BLaER1 (cell line): ENCODE measurements around the gene PALD1.

Experiments used
- H3K27ac ChIP-seq: shearing (Covaris generic); formaldehyde crosslinking; 2 replicates; pipeline ENCODE4 v1.8.1; 2022
- H3K27me3 ChIP-seq: shearing (Covaris generic); formaldehyde crosslinking; 2 replicates; pipeline ENCODE4 v1.8.1; 2022
- H3K36me3 ChIP-seq: shearing (Covaris generic); formaldehyde crosslinking; 2 replicates; pipeline ENCODE4 v1.8.1; 2022
- H3K4me1 ChIP-seq: shearing (Covaris generic); formaldehyde crosslinking; 2 replicates; pipeline ENCODE4 v1.8.1; 2022
- H3K4me2 ChIP-seq: shearing (Covaris generic); formaldehyde crosslinking; 2 replicates; pipeline ENCODE4 v1.8.1; 2022
- H3K4me3 ChIP-seq: shearing (Covaris generic); formaldehyde crosslinking; 2 replicates; pipeline ENCODE4 v1.8.1; 2022
- H3K9ac ChIP-seq: shearing (Covaris generic); formaldehyde crosslinking; 2 replicates; pipeline ENCODE4 v1.8.1; 2022
- H3K9me3 ChIP-seq: shearing (Covaris generic); formaldehyde crosslinking; 2 replicates; pipeline ENCODE4 v1.8.1; 2022
- H4K20me1 ChIP-seq: shearing (Covaris generic); formaldehyde crosslinking; 2 replicates; pipeline ENCODE4 v1.8.1; 2022
- Cebpa-rat ChIP-seq: shearing (Covaris generic); IDR thresholded peaks from 2 replicates; pipeline ENCODE4 v1.8.1; 2022

The PALD1 gene

GRCh38 chr10:70582793-70583668 lies 104.5 kb downstream of the PALD1 start:
- H3K36me3 ChIP-seq = no peaks in the 10 kb centered on the region
- peaks cover 36% of the 10 kb centered on the region for H3K4me1 ChIP-seq
- no peak for TF ChIP-seq Cebpa-rat
- H3K4me2 ChIP-seq = no peak overlapping the region
- no peak overlapping the region for H3K27ac ChIP-seq
- no peaks in the 10 kb centered on the region for H3K27me3 ChIP-seq
- H3K9me3 ChIP-seq = no peaks in the 10 kb centered on the region
- H4K20me1 ChIP-seq = no peaks in the 10 kb centered on the region
- H3K4me3 ChIP-seq = no peak overlapping the region
- H3K9ac ChIP-seq = no peak overlapping the region

GRCh38 chr10:70583669-70584037 lies 105.1 kb downstream of the PALD1 start:
- no peak overlapping the region for H3K9ac ChIP-seq
- no peaks in the 10 kb centered on the region for H3K9me3 ChIP-seq
- no peaks in the 10 kb centered on the region for H3K36me3 ChIP-seq
- TF ChIP-seq Cebpa-rat = no peak
- H3K4me1 ChIP-seq = peaks cover 36% of the 10 kb centered on the region
- H3K4me3 ChIP-seq = no peak overlapping the region
- H3K4me2 ChIP-seq = no peak overlapping the region
- no peak overlapping the region for H3K27ac ChIP-seq
- H3K27me3 ChIP-seq = no peaks in the 10 kb centered on the region
- H4K20me1 ChIP-seq = no peaks in the 10 kb centered on the region

- H3K4me3 ChIP-seq = no peak overlapping the region
- no peak overlapping the region for H3K9ac ChIP-seq
- H3K4me2 ChIP-seq = peak overlapping the region; percentile 61
- no peak overlapping the region for H3K27ac ChIP-seq
- H3K27me3 ChIP-seq = no peaks in the 10 kb centered on the region
- H3K4me1 ChIP-seq = peaks cover 39% of the 10 kb centered on the region
- TF ChIP-seq Cebpa-rat = no peak
- H4K20me1 ChIP-seq = no peaks in the 10 kb centered on the region
- no peaks in the 10 kb centered on the region for H3K9me3 ChIP-seq
- H3K36me3 ChIP-seq = no peaks in the 10 kb centered on the region
Measured at GRCh38 chr10:70584366-70584765, 105.8 kb downstream of the PALD1 start.

GRCh38 chr10:70584909-70585544 lies 106.5 kb downstream of the PALD1 start:
- no peak for TF ChIP-seq Cebpa-rat
- Histone ChIP-seq H3K4me3 (no peak overlapping the region), H3K4me2 (peak overlapping the region; percentile 61), H3K27ac (no peak overlapping the region), H3K27me3 (no peaks in the 10 kb centered on the region), H3K4me1 (peaks cover 35% of the 10 kb centered on the region), H4K20me1 (no peaks in the 10 kb centered on the region), H3K9ac (no peak overlapping the region), H3K9me3 (no peaks in the 10 kb centered on the region), H3K36me3 (no peaks in the 10 kb centered on the region)

- Histone ChIP-seq H3K27me3 (no peaks in the 10 kb centered on the region), H3K9ac (no peak overlapping the region), H3K4me2 (peak overlapping the region; percentile 61), H3K4me3 (no peak overlapping the region), H4K20me1 (no peaks in the 10 kb centered on the region), H3K4me1 (peaks cover 35% of the 10 kb centered on the region), H3K36me3 (no peaks in the 10 kb centered on the region), H3K9me3 (no peaks in the 10 kb centered on the region), H3K27ac (no peak overlapping the region)
- TF ChIP-seq Cebpa-rat = no peak
Measured at GRCh38 chr10:70585578-70586169, 107.1 kb downstream of the PALD1 start.

- Histone ChIP-seq H3K27ac (no peak overlapping the region), H3K4me3 (no peak overlapping the region), H3K4me1 (peaks cover 43% of the 10 kb centered on the region), H3K9me3 (no peaks in the 10 kb centered on the region), H3K9ac (no peak overlapping the region), H3K4me2 (no peak overlapping the region), H3K36me3 (no peaks in the 10 kb centered on the region), H3K27me3 (no peaks in the 10 kb centered on the region), H4K20me1 (no peaks in the 10 kb centered on the region)
- no peak for TF ChIP-seq Cebpa-rat
Measured at GRCh38 chr10:70586348-70586930, 107.9 kb downstream of the PALD1 start.

GRCh38 chr10:70587045-70587658 lies 108.6 kb downstream of the PALD1 start:
- H3K4me3 ChIP-seq = no peak overlapping the region
- TF ChIP-seq Cebpa-rat = no peak
- H3K4me2 ChIP-seq = no peak overlapping the region
- H3K9ac ChIP-seq = no peak overlapping the region
- H4K20me1 ChIP-seq = no peaks in the 10 kb centered on the region
- H3K27me3 ChIP-seq = no peaks in the 10 kb centered on the region
- H3K9me3 ChIP-seq = no peaks in the 10 kb centered on the region
- peaks cover 45% of the 10 kb centered on the region for H3K4me1 ChIP-seq
- no peak overlapping the region for H3K27ac ChIP-seq
- H3K36me3 ChIP-seq = no peaks in the 10 kb centered on the region

- no peak overlapping the region for H3K9ac ChIP-seq
- H3K36me3 ChIP-seq = no peaks in the 10 kb centered on the region
- H4K20me1 ChIP-seq = no peaks in the 10 kb centered on the region
- H3K4me1 ChIP-seq = peaks cover 56% of the 10 kb centered on the region
- no peaks in the 10 kb centered on the region for H3K27me3 ChIP-seq
- H3K27ac ChIP-seq = no peak overlapping the region
- H3K9me3 ChIP-seq = no peaks in the 10 kb centered on the region
- TF ChIP-seq Cebpa-rat = no peak
- H3K4me3 ChIP-seq = no peak overlapping the region
- peak overlapping the region; percentile 49 for H3K4me2 ChIP-seq
Measured at GRCh38 chr10:70588255-70588654, 109.7 kb downstream of the PALD1 start.

- H3K4me2 ChIP-seq = peak overlapping the region; percentile 49
- H3K27ac ChIP-seq = no peak overlapping the region
- no peaks in the 10 kb centered on the region for H4K20me1 ChIP-seq
- H3K36me3 ChIP-seq = no peaks in the 10 kb centered on the region
- no peaks in the 10 kb centered on the region for H3K27me3 ChIP-seq
- peaks cover 63% of the 10 kb centered on the region for H3K4me1 ChIP-seq
- no peak overlapping the region for H3K4me3 ChIP-seq
- H3K9me3 ChIP-seq = no peaks in the 10 kb centered on the region
- no peak for TF ChIP-seq Cebpa-rat
- H3K9ac ChIP-seq = no peak overlapping the region
Measured at GRCh38 chr10:70588859-70589570, 110.4 kb downstream of the PALD1 start.
